ENCODE results near the gene CTNS.

CTNS gene

DNA sequence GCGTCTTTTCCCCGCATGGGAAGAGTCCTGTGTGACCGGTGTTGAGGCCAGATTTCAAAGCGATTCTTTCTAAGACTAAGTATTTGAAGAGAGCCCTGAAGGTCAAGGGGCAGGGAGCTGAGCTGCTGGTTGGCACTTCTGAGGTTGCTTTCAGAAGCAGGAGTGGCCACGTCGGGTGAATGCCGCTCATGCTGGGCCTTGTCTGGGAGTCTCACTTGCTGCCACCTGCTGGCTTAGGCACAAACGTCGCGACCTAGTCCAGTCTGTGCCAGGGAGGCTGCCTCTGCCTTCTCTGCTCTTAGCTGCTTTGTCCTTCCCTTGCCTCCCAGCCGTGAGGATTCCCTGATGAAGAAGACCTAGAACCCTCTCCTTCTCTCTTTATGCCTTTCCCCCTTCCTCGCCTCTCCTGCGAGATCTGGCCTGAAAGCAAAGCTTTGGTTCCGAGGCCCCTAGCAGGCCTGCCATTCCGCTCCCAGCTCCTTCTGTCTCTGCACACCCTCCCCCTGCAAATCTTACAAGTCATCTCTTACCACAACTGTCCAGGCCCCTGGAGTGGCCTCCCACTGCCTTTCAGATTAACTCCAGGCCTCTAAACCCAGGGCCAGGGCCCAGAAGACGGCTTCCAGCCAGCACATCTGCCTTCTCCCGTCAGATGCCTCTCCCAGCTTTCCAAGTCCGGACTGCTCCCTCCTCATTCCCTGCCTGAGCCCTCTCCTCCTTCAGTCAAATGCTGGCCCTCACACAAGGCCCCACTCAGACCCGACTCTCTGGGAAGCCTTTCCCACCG is 11.4 kb downstream of the CTNS start:
- TF ChIP-seq TEAD4 (IDR thresholded peaks at IDR 0.05) (no peak), TCF12 (IDR thresholded peaks at IDR 0.05; ENCODE audit: low read depth) (no peak), NFIC (IDR thresholded peaks at IDR 0.05) (no peak), CEBPB (IDR thresholded peaks at IDR 0.05) (no peak), RAD21 (IDR thresholded peaks at IDR 0.05; ENCODE audit: low read depth) (no peak), FOXM1 (IDR thresholded peaks at IDR 0.05; ENCODE audit: borderline replicate concordance, low read depth) (no peak)
- TF ChIP-seq, protein P1, sequence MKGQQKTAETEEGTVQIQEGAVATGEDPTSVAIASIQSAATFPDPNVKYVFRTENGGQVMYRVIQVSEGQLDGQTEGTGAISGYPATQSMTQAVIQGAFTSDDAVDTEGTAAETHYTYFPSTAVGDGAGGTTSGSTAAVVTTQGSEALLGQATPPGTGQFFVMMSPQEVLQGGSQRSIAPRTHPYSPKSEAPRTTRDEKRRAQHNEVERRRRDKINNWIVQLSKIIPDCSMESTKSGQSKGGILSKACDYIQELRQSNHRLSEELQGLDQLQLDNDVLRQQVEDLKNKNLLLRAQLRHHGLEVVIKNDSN (IDR thresholded peaks at IDR 0.05): no peak

DNA sequence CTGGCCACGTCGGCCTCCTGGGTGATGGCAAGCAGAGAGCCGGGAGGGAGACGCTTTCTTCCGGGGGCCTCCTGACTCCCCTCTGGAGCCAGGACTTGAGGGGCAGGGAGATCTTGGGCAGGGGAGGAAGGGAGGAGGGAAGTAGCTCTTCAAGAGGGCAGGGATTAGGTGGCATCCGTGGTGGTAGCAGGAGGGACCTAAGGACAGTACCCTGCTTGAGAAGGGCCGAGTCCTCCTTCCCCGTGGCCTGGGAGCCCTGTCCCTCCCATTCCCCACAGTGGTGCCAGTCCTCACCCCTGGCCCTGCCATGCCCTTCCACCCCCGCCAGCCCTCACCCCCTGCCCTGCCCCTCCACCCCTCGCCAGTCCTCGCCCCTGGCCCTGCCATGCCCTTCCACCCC is 19.2 kb downstream of the CTNS start:
- TF ChIP-seq, protein P2, sequence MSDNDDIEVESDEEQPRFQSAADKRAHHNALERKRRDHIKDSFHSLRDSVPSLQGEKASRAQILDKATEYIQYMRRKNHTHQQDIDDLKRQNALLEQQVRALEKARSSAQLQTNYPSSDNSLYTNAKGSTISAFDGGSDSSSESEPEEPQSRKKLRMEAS (IDR thresholded peaks at IDR 0.05): no peak
- TF ChIP-seq TEAD4 (IDR thresholded peaks at IDR 0.05) (no peak), ZBTB7A (IDR thresholded peaks at IDR 0.05; ENCODE audit: low read depth) (no peak), FOXM1 (IDR thresholded peaks at IDR 0.05; ENCODE audit: borderline replicate concordance, low read depth) (no peak), EP300 (IDR thresholded peaks at IDR 0.05; ENCODE audit: borderline replicate concordance) (no peak), CREB1 (IDR thresholded peaks at IDR 0.05; ENCODE audit: low read depth) (no peak), NFIC (IDR thresholded peaks at IDR 0.05) (no peak), CEBPB (IDR thresholded peaks at IDR 0.05) (no peak), YY1 (IDR thresholded peaks at IDR 0.05; ENCODE audit: low read depth) (no peak), EGR1 (IDR thresholded peaks at IDR 0.05) (no peak), RAD21 (IDR thresholded peaks at IDR 0.05; ENCODE audit: low read depth) (no peak), TCF12 (IDR thresholded peaks at IDR 0.05; ENCODE audit: low read depth) (no peak), TAF1 (IDR thresholded peaks at IDR 0.05; ENCODE audit: low read depth) (no peak)
- TF ChIP-seq, protein P1 (IDR thresholded peaks at IDR 0.05): no peak
- TF ChIP-seq, protein P3, sequence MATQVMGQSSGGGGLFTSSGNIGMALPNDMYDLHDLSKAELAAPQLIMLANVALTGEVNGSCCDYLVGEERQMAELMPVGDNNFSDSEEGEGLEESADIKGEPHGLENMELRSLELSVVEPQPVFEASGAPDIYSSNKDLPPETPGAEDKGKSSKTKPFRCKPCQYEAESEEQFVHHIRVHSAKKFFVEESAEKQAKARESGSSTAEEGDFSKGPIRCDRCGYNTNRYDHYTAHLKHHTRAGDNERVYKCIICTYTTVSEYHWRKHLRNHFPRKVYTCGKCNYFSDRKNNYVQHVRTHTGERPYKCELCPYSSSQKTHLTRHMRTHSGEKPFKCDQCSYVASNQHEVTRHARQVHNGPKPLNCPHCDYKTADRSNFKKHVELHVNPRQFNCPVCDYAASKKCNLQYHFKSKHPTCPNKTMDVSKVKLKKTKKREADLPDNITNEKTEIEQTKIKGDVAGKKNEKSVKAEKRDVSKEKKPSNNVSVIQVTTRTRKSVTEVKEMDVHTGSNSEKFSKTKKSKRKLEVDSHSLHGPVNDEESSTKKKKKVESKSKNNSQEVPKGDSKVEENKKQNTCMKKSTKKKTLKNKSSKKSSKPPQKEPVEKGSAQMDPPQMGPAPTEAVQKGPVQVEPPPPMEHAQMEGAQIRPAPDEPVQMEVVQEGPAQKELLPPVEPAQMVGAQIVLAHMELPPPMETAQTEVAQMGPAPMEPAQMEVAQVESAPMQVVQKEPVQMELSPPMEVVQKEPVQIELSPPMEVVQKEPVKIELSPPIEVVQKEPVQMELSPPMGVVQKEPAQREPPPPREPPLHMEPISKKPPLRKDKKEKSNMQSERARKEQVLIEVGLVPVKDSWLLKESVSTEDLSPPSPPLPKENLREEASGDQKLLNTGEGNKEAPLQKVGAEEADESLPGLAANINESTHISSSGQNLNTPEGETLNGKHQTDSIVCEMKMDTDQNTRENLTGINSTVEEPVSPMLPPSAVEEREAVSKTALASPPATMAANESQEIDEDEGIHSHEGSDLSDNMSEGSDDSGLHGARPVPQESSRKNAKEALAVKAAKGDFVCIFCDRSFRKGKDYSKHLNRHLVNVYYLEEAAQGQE (IDR thresholded peaks at IDR 0.05; ENCODE audit: low read depth): no peak

DNA sequence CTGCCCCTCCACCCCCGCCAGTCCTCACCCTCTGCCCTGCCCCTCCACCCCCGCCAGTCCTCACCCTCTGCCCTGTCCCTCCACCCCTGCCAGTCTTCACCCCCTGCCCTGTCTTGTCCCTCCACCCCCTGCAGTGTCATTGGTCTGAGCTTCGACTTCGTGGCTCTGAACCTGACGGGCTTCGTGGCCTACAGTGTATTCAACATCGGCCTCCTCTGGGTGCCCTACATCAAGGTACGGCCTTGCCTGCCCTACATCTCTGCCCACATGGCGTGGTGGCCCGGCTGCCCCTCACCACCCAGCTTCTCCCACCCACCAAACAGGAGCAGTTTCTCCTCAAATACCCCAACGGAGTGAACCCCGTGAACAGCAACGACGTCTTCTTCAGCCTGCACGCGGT is 19.8 kb downstream of the CTNS start:
- no peak for TF ChIP-seq TCF12 (IDR thresholded peaks at IDR 0.05; ENCODE audit: low read depth)
- no peak for TF ChIP-seq FOXM1 (IDR thresholded peaks at IDR 0.05; ENCODE audit: borderline replicate concordance, low read depth)
- TF ChIP-seq EGR1 (IDR thresholded peaks at IDR 0.05): no peak
- TF ChIP-seq, protein P2 (IDR thresholded peaks at IDR 0.05): no peak
- TF ChIP-seq YY1 (IDR thresholded peaks at IDR 0.05; ENCODE audit: low read depth): no peak
- TF ChIP-seq ZBTB7A (IDR thresholded peaks at IDR 0.05; ENCODE audit: low read depth): no peak
- TF ChIP-seq TEAD4 (IDR thresholded peaks at IDR 0.05): no peak
- no peak for TF ChIP-seq NFIC (IDR thresholded peaks at IDR 0.05)
- no peak for TF ChIP-seq CREB1 (IDR thresholded peaks at IDR 0.05; ENCODE audit: low read depth)
- TF ChIP-seq TAF1 (IDR thresholded peaks at IDR 0.05; ENCODE audit: low read depth): no peak
- TF ChIP-seq, protein P3 (IDR thresholded peaks at IDR 0.05; ENCODE audit: low read depth): no peak

DNA sequence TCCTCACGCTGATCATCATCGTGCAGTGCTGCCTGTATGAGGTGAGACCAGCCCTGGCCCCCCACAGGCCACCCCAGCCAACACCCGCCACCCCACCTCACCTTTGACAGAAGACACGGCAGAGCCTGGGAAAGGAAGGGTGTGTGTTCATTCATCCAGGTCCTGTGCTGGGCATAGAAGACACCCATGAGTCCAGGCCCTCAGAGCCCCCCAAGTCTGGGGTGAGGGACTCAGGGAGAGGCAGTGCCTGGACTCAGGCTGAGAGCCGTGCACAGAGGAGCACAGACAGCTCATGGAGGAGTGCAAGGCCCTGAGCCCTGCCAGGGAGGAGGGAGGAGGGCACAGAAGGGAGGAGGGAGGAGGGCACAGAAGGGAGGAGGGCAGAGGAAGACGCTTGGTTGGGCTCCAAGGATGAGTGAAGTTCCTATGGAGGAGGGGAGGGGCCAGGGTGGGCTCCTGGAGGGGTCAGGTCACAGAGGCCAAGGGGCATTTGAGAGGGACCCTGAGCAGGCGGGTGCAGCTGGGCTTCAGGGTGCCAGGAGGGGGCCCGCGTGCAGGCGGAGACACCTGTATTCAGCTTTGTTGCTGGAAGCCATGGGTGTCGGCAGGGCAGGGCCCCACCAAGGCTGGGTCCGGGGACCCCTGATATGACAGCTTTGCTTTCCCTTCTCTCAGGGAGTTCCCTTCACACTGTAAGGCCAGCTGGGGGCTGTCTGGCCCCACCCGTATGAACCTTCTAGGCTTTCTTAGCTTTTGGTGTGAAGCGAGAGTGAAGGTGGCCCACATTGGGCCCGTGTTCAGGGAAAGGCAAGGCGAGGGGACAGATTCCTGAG is 20.4 kb downstream of the CTNS start:
- no peak for TF ChIP-seq TAF1 (IDR thresholded peaks at IDR 0.05; ENCODE audit: low read depth)
- no peak for TF ChIP-seq EGR1 (IDR thresholded peaks at IDR 0.05)
- TF ChIP-seq FOXM1 (IDR thresholded peaks at IDR 0.05; ENCODE audit: borderline replicate concordance, low read depth): no peak
- TF ChIP-seq ZBTB7A (IDR thresholded peaks at IDR 0.05; ENCODE audit: low read depth): no peak
- TF ChIP-seq, protein P2 (IDR thresholded peaks at IDR 0.05): no peak
- no peak for TF ChIP-seq YY1 (IDR thresholded peaks at IDR 0.05; ENCODE audit: low read depth)
- no peak for TF ChIP-seq TCF12 (IDR thresholded peaks at IDR 0.05; ENCODE audit: low read depth)
- no peak for TF ChIP-seq EP300 (IDR thresholded peaks at IDR 0.05; ENCODE audit: borderline replicate concordance)
- TF ChIP-seq, protein P1 (IDR thresholded peaks at IDR 0.05): no peak
- no peak for TF ChIP-seq CREB1 (IDR thresholded peaks at IDR 0.05; ENCODE audit: low read depth)
- no peak for TF ChIP-seq RAD21 (IDR thresholded peaks at IDR 0.05; ENCODE audit: low read depth)
